D721Med (cell line): ENCODE measurements around the gene ULK4.
"Not testable (repeated sequence)": the region's sequence is repeated elsewhere in the genome, so short reads cannot be mapped to it uniquely, and the experiment has no call there.

Experiments
- DNase-seq: peaks from one replicate; pipeline ENCODE4 v3.0.0; 2011; ENCODE audit warnings: low spot score; ENCODE audit not compliant: insufficient read length
- FAIRE-seq: peaks from 2 replicates; lab custom pipeline; 2011; peaks lifted over from hg19 to GRCh38; lab: Jason Lieb, UNC
- CTCF ChIP-seq: IDR thresholded peaks from 2 replicates; pipeline ENCODE4 v1.5.1; 2012; ENCODE audit warnings: mild to moderate bottlenecking, control low read depth; ENCODE audit not compliant: insufficient read depth; ENCODE audit errors: missing control alignments

ULK4 gene

GRCh38 chr3:41888368-41889076, 73.4 kb downstream of the ULK4 start:
- FAIRE-seq (no peak), DNase-seq (no peak)
- no peak for TF ChIP-seq CTCF

- DNase-seq, result no peak
- FAIRE-seq, result no peak
- TF ChIP-seq CTCF, result no peak
Observed at GRCh38 chr3:41882956-41883355, 78.9 kb downstream of the ULK4 start.

GRCh38 chr3:41881233-41881821, 80.6 kb downstream of the ULK4 start:
- DNase-seq (no peak), FAIRE-seq (peak; percentile 88)
- peak; percentile 80 for TF ChIP-seq CTCF

GRCh38 chr3:41880387-41880786, 81.5 kb downstream of the ULK4 start:
- DNase-seq, result no peak
- no peak for FAIRE-seq
- TF ChIP-seq CTCF, result no peak

GRCh38 chr3:41877741-41878140, 84.2 kb downstream of the ULK4 start:
- DNase-seq, FAIRE-seq: not testable (repeated sequence)

GRCh38 chr3:41874022-41874421, 87.9 kb downstream of the ULK4 start:
- TF ChIP-seq CTCF, result no peak
- FAIRE-seq, result no peak
- no peak for DNase-seq

GRCh38 chr3:41872157-41872556, 89.7 kb downstream of the ULK4 start:
- no peak for DNase-seq
- no peak for TF ChIP-seq CTCF
- no peak for FAIRE-seq
